GM12873 (cell line): ENCODE results near the gene KLHL33.

ENCODE experiments used
- CTCF ChIP-seq: IDR thresholded peaks from 2 replicates; pipeline ENCODE4 v1.5.1; 2012; ENCODE audit warnings: low read depth, mild to moderate bottlenecking, moderate library complexity, low read length, control low read depth; ENCODE audit not compliant: insufficient read depth; ENCODE audit errors: missing control alignments

The KLHL33 gene

GRCh38 chr14:20379743-20380142 is 56.2 kb downstream of the KLHL33 start:
- no peak for TF ChIP-seq CTCF

DNA sequence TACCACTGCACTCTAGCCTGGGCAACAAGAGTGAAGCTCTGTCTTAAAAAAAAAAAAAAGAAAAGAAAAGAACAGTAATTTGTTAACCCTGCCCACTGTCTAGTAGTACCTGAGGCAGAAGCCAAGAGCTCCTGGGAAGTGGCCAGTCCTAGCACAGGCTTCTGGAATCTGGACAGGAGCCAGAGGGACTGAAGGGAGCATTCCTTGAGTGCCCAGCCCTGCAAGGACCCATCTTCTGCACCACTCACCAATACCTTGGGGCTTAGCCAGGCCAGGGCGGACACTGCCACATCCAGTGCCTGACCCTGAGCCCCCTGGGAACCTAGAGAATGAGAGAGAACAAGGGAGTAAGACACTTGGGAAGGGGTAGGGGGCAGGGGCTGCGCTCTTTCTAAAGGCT is 58.8 kb downstream of the KLHL33 start:
- no peak for TF ChIP-seq CTCF

DNA sequence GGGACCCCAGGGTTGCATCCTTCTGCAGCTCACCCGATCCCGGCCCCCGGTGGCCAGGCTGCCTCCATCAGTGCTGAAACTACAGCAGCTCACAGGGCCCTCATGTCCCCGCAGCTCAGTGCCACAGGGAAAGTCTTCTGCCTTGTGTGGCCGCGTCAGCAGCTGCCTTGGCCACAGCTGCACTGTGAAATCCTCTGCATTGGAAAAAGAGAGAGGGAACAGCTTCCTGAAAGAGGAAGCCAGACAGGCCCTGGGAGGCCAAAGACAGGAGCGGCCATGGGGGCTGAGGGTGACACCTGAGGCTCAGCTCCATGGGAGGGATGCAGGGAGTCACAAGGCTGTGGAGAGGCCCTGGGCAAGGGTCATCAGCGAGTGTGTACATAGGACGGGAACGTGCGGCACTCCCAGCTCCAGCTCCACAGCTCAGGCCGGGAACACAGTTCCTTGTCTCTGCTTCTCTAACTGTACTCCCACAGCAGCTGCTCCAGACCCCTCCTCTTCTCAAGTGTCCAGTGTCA is 59.8 kb downstream of the KLHL33 start:
- no peak for TF ChIP-seq CTCF
